Right lobe of liver (tissue), 6 donors: ENCODE measurements around the gene DUSP18. TPM values are rescaled to one million over a fixed set of nuclear protein-coding genes. Genes with fewer than 3 reads are reported as not detected.
A peak's percentile ranks its signal among the peaks of the same experiment; 100 is the strongest.

ENCODE experiments used
- ATAC-seq, 4 donors: fragments of 200-7000 bp; cut with Tn5 transposase; one replicate each; pipeline ENCODE4 v1.9.1; 2020; ENCODE audit warnings: mild to moderate bottlenecking in 4 of 4, moderate library complexity in 4 of 4
- DNase-seq, 3 donors: peaks; one replicate each; pipeline ENCODE4 v3.0.0-alpha.2; 2020
- H3K27ac ChIP-seq, 3 donors: fragments of 200-600 bp; one replicate each; pipeline ENCODE4 v1.8.0; 2022
- H3K27me3 ChIP-seq, 2 donors: fragments of 200-600 bp; one replicate each; pipeline ENCODE4 v1.8.0; 2022
- H3K36me3 ChIP-seq, 4 donors: fragments of 200-600 bp; sonication (generic) in 1 of 4; one replicate each; pipeline versions ENCODE4 v1.5.1 to v1.8.0; 2017 to 2022; ENCODE audit warnings: control low read depth in 1 of 4
- H3K4me1 ChIP-seq, 4 donors: fragments of 200-600 bp; sonication (generic) in 1 of 4; one replicate each; pipeline versions ENCODE4 v1.5.1 to v1.8.0; 2017 to 2022; ENCODE audit warnings: control low read depth in 1 of 4
- H3K4me3 ChIP-seq, 3 donors: fragments of 200-600 bp; one replicate each; pipeline ENCODE4 v1.8.0; 2022
- H3K9me3 ChIP-seq, 4 donors: fragments of 200-600 bp; sonication (generic) in 1 of 4; one replicate each; pipeline versions ENCODE4 v1.5.1 to v1.8.0; 2017 to 2022; ENCODE audit warnings: control low read depth in 1 of 4
- CTCF ChIP-seq, 4 donors: fragments of 200-600 bp in 3 of 4; fragments of 450-650 bp in 1 of 4; IDR thresholded peaks; one replicate each; pipeline versions ENCODE4 v1.5.1 to v1.8.0; 2016 to 2022; ENCODE audit warnings: antibody characterized with exemption in 4 of 4, mild to moderate bottlenecking in 2 of 4
- POLR2A ChIP-seq: fragments of 450-650 bp; IDR thresholded peaks from one replicate; pipeline ENCODE4 v1.6.1; 2017; ENCODE audit warnings: antibody characterized with exemption, mild to moderate bottlenecking
- WGBS: methylation state at CpG from one replicate; pipeline ENCODE4 v1.1.6; 2018; ENCODE audit warnings: low coverage, low lambda C conversion rate; ENCODE audit not compliant: insufficient coverage; ENCODE audit errors: missing lambda C conversion rate; 5-methylcytosine and 5-hydroxymethylcytosine counted together
- intact Hi-C, 2 donors: fragments of 100-400 bp; cut with DNase I; formaldehyde crosslinking; loops; one replicate each; pipeline versions ENCODE4 v1.11.2 to v1.14.1; 2022
- total RNA-seq, 6 experiments: library from RNA; depleted of rRNA in 2 of 6; stranded (reverse); fragments of >200 nt in 2 of 6; fragmentation: NEBNext Ultra II Directional in 3 of 6; extraction: Animal tissue kit (Norgen Biotek cat#: 25700) in 3 of 6; gene quantifications; one replicate each; pipeline versions ENCODE4 v1.1.0 to v1.2.4, GENCODE V29; 2016 to 2023
- donor health status: DM: no; HTN: yes; CAD: no.
- donor health status: DM: no; HTN: no; CAD: no.
- donor health status: DM: no; HTN: no; CAD: no.
- donor health status: DM: no; HTN: yes; CAD: no.
- donor health status: DM: no; HTN: yes; CAD: no.

The DUSP18 gene
- total RNA-seq, 6 experiments from 2014 or later, result 0.97 to 3.1 (median 2.2) TPM

GRCh38 chr22:30649430-30650007, 18.2 kb downstream of the DUSP18 start:
- TF ChIP-seq CTCF (IDR thresholded peaks at IDR 0.05) (no peak), POLR2A (no peak)
- Histone ChIP-seq H3K36me3 (no peaks in the 10 kb centered on the region), H3K9me3 (no peaks in the 10 kb centered on the region), H3K4me3 (no peak overlapping the region), H3K27me3 (no peaks in the 10 kb centered on the region), H3K4me1 (no peaks in the 10 kb centered on the region), H3K27ac (no peak overlapping the region)
- ATAC-seq, result peak in 2 of 4 donors; percentile 25 to 67
- intact Hi-C loops, result no loop called here
- WGBS, result 18% methylated on average over 2 of the region's 7 CpGs
- DNase-seq, result peak in 1 of 3 donors; percentile 44

GRCh38 chr22:30648825-30649224, 18.9 kb downstream of the DUSP18 start:
- H3K4me1 ChIP-seq, result no peaks in the 10 kb centered on the region
- H3K27me3 ChIP-seq, result no peaks in the 10 kb centered on the region
- no peaks in the 10 kb centered on the region for H3K9me3 ChIP-seq
- H3K4me3 ChIP-seq, result no peak overlapping the region
- TF ChIP-seq CTCF (IDR thresholded peaks at IDR 0.05), result no peak
- no peak for TF ChIP-seq POLR2A
- ATAC-seq (no peak), DNase-seq (no peak)
- WGBS, result 86% methylated on average over 1 of the region's 3 CpGs
- H3K36me3 ChIP-seq, result no peaks in the 10 kb centered on the region
- H3K27ac ChIP-seq, result no peak overlapping the region
- intact Hi-C loops, result no loop called here

- DNase-seq (no peak), ATAC-seq (no peak)
- H3K4me1 ChIP-seq, result no peaks in the 10 kb centered on the region
- no peaks in the 10 kb centered on the region for H3K27me3 ChIP-seq
- TF ChIP-seq CTCF (IDR thresholded peaks at IDR 0.05), result no peak
- TF ChIP-seq POLR2A, result no peak
- H3K4me3 ChIP-seq, result no peak overlapping the region
- no peaks in the 10 kb centered on the region for H3K36me3 ChIP-seq
- intact Hi-C loops, result no loop called here
- 73% methylated on average over 2 of the region's 3 CpGs for WGBS
- no peaks in the 10 kb centered on the region for H3K9me3 ChIP-seq
- H3K27ac ChIP-seq, result no peak overlapping the region
These were observed 20.1 kb downstream of the DUSP18 start for GRCh38 chr22:30647536-30647935.

GRCh38 chr22:30646518-30647160, 21.0 kb downstream of the DUSP18 start:
- intact Hi-C loops, result no loop called here
- no peaks in the 10 kb centered on the region for H3K4me1 ChIP-seq
- H3K27ac ChIP-seq, result no peak overlapping the region
- no peaks in the 10 kb centered on the region for H3K27me3 ChIP-seq
- WGBS, result 93% methylated on average over 8 of the region's 25 CpGs
- DNase-seq, result no peak
- no peak overlapping the region for H3K4me3 ChIP-seq
- ATAC-seq, result peak in 1 of 4 donors; percentile 12
- H3K9me3 ChIP-seq, result no peaks in the 10 kb centered on the region
- TF ChIP-seq POLR2A, result no peak
- TF ChIP-seq CTCF (IDR thresholded peaks at IDR 0.05), result no peak
- H3K36me3 ChIP-seq, result no peaks in the 10 kb centered on the region
